Gastrocnemius medialis (tissue), 4 donors: Measurements from ENCODE around the gene BRF1.

Source experiments
- POLR2A ChIP-seq, 2 donors: fragments of 450-650 bp; IDR thresholded peaks; one replicate each; pipeline ENCODE4 v1.6.1; 2017; ENCODE audit warnings: antibody characterized with exemption in 2 of 2, mild to moderate bottlenecking in 2 of 2, moderate library complexity in 2 of 2
- TF ChIP-seq, protein P1 (sequence below), 5 experiments: fragments of 450-650 bp in 3 of 5; fragments of 200-600 bp in 2 of 5; sonication (generic) in 2 of 5; IDR thresholded peaks in 4 of 5; conservative IDR thresholded peaks in 1 of 5; 1 replicate in 4 of 5; 2 replicates in 1 of 5; pipeline ENCODE4 v1.5.1; 2016 to 2019; ENCODE audit warnings: antibody characterized with exemption in 5 of 5, mild to moderate bottlenecking in 3 of 5, moderate library complexity in 3 of 5

- TF ChIP-seq, protein P1, sequence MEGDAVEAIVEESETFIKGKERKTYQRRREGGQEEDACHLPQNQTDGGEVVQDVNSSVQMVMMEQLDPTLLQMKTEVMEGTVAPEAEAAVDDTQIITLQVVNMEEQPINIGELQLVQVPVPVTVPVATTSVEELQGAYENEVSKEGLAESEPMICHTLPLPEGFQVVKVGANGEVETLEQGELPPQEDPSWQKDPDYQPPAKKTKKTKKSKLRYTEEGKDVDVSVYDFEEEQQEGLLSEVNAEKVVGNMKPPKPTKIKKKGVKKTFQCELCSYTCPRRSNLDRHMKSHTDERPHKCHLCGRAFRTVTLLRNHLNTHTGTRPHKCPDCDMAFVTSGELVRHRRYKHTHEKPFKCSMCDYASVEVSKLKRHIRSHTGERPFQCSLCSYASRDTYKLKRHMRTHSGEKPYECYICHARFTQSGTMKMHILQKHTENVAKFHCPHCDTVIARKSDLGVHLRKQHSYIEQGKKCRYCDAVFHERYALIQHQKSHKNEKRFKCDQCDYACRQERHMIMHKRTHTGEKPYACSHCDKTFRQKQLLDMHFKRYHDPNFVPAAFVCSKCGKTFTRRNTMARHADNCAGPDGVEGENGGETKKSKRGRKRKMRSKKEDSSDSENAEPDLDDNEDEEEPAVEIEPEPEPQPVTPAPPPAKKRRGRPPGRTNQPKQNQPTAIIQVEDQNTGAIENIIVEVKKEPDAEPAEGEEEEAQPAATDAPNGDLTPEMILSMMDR (IDR thresholded peaks at IDR 0.05 in 4 of 5, conservative IDR thresholded peaks at IDR 0.05 in 1 of 5): no peak
- no peak for TF ChIP-seq POLR2A (IDR thresholded peaks at IDR 0.05)
These were observed 22.2 kb upstream of the BRF1 start for GRCh38 chr14:105322791-105323556.
